ENCODE results near the gene CACNA1H.

The CACNA1H gene

GRCh38 chr16:1143761-1144450 is 9.0 kb upstream of the CACNA1H start:
- DNase-seq: peak in 1 of 3 experiments; percentile 36

- peak in 1 of 3 experiments; percentile 57 for DNase-seq
These were observed 8.2 kb upstream of the CACNA1H start for GRCh38 chr16:1144476-1145382.

- DNase-seq: peak; percentile 27 to 97 (median 88)
These were observed 7.4 kb upstream of the CACNA1H start for GRCh38 chr16:1145383-1146100.

- peak; percentile 68 to 83 (median 77) for DNase-seq
These were observed 6.5 kb upstream of the CACNA1H start for GRCh38 chr16:1146409-1146808.

GRCh38 chr16:1147027-1147426 is 5.9 kb upstream of the CACNA1H start:
- no peak for DNase-seq

GRCh38 chr16:1149101-1149636 is 3.7 kb upstream of the CACNA1H start:
- DNase-seq: no peak

- DNase-seq: no peak
These were observed 2.4 kb upstream of the CACNA1H start for GRCh38 chr16:1150511-1150982.

GRCh38 chr16:1151424-1152122 is 1.3 kb upstream of the CACNA1H start:
- no peak for DNase-seq

- DNase-seq: peak in 2 of 3 experiments; percentile 66 to 75
These were observed 725 bp upstream of the CACNA1H start for GRCh38 chr16:1152123-1152638.

- peak in 2 of 3 experiments; percentile 31 for DNase-seq
These were observed 714 bp downstream of the CACNA1H start for GRCh38 chr16:1153480-1154160.

GRCh38 chr16:1154291-1154886 is 1.5 kb downstream of the CACNA1H start:
- peak in 1 of 3 experiments; percentile 17 for DNase-seq

GRCh38 chr16:1154887-1155331 is 2.0 kb downstream of the CACNA1H start:
- no peak for DNase-seq

GRCh38 chr16:1155353-1156054 is 2.6 kb downstream of the CACNA1H start:
- no peak for DNase-seq

- DNase-seq: no peak
These were observed 3.4 kb downstream of the CACNA1H start for GRCh38 chr16:1156055-1156982.

- DNase-seq: no peak
These were observed 4.2 kb downstream of the CACNA1H start for GRCh38 chr16:1156983-1157638.

- DNase-seq: no peak
These were observed 4.9 kb downstream of the CACNA1H start for GRCh38 chr16:1157639-1158455.
